ENCODE measurements around the gene ANKDD1B. TPM values are rescaled to one million over a fixed set of nuclear protein-coding genes. Genes with fewer than 3 reads are reported as not detected.

ANKDD1B gene
- total and polyA plus RNA-seq, 3 donors from 2014 or later = 1.2 to 8.1 (median 1.3) TPM

DNA sequence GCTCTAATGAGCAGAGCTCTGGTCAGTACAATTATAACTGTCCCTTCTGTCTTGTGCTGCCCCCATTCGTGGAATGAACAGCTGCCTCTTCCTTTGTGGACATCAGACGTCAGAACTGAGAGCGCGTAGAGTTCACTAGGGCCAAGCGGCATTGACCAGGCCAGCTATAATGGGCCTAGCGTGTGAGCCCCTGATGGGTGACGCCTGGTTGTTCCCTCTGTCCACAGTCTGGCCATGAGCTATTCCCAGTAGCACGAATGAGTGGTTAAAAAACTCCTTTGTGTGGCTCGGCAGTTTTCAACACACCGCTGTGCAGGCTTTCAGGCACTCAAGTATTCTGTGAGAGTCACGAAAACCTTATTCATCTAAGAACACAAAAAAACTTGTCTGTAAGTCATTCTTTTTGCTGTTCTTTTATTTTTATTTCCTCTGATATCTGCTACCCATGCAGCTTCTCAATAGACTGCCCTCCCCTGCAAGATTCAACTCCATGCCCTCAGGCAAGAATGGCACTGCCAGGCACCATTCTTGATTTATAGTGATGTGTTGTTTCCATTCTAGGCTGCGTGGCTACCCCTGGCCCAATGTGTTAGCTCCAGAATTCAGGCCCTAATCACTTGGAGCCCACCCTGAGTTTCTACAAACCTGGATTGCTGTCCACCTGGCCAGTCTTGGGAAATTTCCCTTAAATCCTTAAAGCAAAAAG lies 52.5 kb downstream of the ANKDD1B start:
- Histone ChIP-seq H3K27me3 (no peaks in the 10 kb centered on the region), H3K9me3 (no peaks in the 10 kb centered on the region), H3K36me3 (ENCODE audit: low read depth, missing control alignments) (no peaks in the 10 kb centered on the region), H3K4me1 (no peaks in the 10 kb centered on the region), H3K27ac (no peak overlapping the region), H3K4me3 (no peak overlapping the region)
- TF ChIP-seq, protein P1, sequence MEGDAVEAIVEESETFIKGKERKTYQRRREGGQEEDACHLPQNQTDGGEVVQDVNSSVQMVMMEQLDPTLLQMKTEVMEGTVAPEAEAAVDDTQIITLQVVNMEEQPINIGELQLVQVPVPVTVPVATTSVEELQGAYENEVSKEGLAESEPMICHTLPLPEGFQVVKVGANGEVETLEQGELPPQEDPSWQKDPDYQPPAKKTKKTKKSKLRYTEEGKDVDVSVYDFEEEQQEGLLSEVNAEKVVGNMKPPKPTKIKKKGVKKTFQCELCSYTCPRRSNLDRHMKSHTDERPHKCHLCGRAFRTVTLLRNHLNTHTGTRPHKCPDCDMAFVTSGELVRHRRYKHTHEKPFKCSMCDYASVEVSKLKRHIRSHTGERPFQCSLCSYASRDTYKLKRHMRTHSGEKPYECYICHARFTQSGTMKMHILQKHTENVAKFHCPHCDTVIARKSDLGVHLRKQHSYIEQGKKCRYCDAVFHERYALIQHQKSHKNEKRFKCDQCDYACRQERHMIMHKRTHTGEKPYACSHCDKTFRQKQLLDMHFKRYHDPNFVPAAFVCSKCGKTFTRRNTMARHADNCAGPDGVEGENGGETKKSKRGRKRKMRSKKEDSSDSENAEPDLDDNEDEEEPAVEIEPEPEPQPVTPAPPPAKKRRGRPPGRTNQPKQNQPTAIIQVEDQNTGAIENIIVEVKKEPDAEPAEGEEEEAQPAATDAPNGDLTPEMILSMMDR (IDR thresholded peaks at IDR 0.05) = no peak
- TF ChIP-seq POLR2A (IDR thresholded peaks at IDR 0.05) = no peak
- WGBS, 2 donors = 54 to 71% methylated on average over 10 to 12 of the region's 12 CpGs
- intact Hi-C loops (cut with DNase I; ENCODE audit: low total_unique reads) = no loop called here
- DNase-seq = no peak

DNA sequence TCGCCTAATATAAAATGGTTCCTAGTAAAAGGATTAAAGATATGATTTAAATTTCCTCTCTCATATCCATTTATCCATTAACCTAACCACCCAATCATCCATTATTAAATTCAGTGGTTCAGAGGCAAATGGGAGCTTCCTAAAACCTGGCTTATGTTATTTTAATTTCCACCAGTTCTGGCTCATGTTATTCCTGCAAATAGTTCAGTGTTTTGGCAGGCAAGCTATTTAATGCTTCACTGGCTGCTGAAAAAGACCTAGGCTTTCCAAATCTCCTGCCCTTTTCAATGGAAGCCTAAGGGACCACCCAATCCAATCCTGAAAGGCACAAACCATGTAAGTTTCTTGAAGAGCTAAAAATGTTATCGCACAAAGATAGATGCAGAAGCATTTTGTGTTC lies 53.7 kb downstream of the ANKDD1B start:
- no peak overlapping the region for H3K27ac ChIP-seq
- 81 to 85% methylated on average over 2 of the region's 2 CpGs for WGBS, 2 donors
- intact Hi-C loops (cut with DNase I; ENCODE audit: low total_unique reads) = no loop called here
- no peaks in the 10 kb centered on the region for H3K36me3 ChIP-seq (ENCODE audit: low read depth, missing control alignments)
- H3K4me1 ChIP-seq = no peaks in the 10 kb centered on the region
- H3K27me3 ChIP-seq = no peaks in the 10 kb centered on the region
- no peak for TF ChIP-seq POLR2A (IDR thresholded peaks at IDR 0.05)
- TF ChIP-seq, protein P1 (IDR thresholded peaks at IDR 0.05) = no peak
- H3K9me3 ChIP-seq = no peaks in the 10 kb centered on the region
- no peak overlapping the region for H3K4me3 ChIP-seq
- no peak for DNase-seq

DNA sequence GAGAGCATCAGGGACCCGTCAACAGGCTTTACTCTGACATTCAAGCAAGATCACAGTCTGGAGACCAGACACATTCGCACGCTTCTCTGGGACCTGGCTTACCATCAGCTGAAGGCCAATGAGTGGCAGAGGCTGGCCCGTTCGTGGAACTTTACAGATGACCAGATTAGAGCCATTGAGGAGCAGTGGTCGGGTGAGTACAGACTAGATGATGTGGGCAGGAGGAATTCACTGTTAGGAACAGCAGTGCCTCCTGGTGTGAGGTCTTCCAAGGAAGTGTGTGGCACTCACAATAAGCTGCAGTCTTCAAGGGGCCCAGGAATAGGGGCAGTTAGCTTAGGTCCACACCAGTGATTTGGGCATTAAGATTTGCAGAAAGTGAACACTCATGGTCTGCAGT lies 55.5 kb downstream of the ANKDD1B start:
- no peak overlapping the region for H3K4me3 ChIP-seq
- TF ChIP-seq, protein P1 (IDR thresholded peaks at IDR 0.05) = no peak
- TF ChIP-seq POLR2A (IDR thresholded peaks at IDR 0.05) = no peak
- no peaks in the 10 kb centered on the region for H3K4me1 ChIP-seq
- no peaks in the 10 kb centered on the region for H3K36me3 ChIP-seq (ENCODE audit: low read depth, missing control alignments)
- 88 to 89% methylated on average over 6 of the region's 6 CpGs for WGBS, 2 donors
- no peaks in the 10 kb centered on the region for H3K9me3 ChIP-seq
- no peaks in the 10 kb centered on the region for H3K27me3 ChIP-seq
- intact Hi-C loops (cut with DNase I; ENCODE audit: low total_unique reads) = no loop called here
- H3K27ac ChIP-seq = no peak overlapping the region
- no peak for DNase-seq

DNA sequence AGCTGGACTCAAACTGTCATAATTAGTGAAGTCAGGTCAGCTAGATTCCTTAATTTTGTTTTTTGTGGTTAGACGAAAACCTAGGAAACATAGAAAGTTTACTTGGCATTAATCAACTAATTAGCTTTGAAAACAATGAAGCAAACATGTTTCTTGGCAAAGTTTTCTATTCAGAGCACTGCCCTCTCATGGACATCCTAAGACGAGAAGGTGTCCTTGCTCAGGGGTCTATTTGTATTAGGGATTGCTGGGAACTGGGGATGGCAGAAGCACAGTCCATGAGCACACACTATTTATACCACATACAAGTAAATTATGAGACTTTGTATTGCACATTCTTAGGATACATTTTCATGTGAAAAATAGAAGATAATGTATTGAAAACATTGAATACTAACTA lies 56.3 kb downstream of the ANKDD1B start:
- H3K4me1 ChIP-seq = no peaks in the 10 kb centered on the region
- H3K4me3 ChIP-seq = no peak overlapping the region
- TF ChIP-seq, protein P1 (IDR thresholded peaks at IDR 0.05) = no peak
- no peak for TF ChIP-seq POLR2A (IDR thresholded peaks at IDR 0.05)
- no peak overlapping the region for H3K27ac ChIP-seq
- 54 to 67% methylated on average over 2 of the region's 2 CpGs for WGBS, 2 donors
- H3K27me3 ChIP-seq = no peaks in the 10 kb centered on the region
- intact Hi-C loops (cut with DNase I; ENCODE audit: low total_unique reads) = no loop called here
- no peaks in the 10 kb centered on the region for H3K9me3 ChIP-seq
- DNase-seq = no peak
- no peaks in the 10 kb centered on the region for H3K36me3 ChIP-seq (ENCODE audit: low read depth, missing control alignments)

DNA sequence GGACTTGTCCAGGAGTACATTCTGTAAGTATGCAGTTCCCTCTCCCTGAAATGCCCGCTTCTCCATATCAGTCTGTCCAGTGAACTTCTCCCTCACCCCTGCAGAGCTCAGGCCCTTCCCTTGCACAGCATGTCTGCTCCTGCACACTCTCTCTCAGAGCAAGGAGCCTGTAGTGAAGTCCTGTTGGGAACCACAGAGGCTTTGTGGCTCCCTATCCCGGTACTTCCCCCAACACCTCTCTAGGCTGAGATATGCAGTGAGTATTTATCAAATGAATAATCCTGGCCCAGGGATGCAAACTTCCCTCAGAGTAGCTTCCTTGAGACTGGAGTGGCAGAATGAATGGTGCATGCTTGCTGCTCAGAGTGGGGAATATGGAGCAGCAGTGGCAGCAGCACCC lies 57.2 kb downstream of the ANKDD1B start:
- no peaks in the 10 kb centered on the region for H3K27me3 ChIP-seq
- H3K4me3 ChIP-seq = no peak overlapping the region
- no peaks in the 10 kb centered on the region for H3K36me3 ChIP-seq (ENCODE audit: low read depth, missing control alignments)
- H3K4me1 ChIP-seq = no peaks in the 10 kb centered on the region
- no peak for DNase-seq
- no peaks in the 10 kb centered on the region for H3K9me3 ChIP-seq
- no peak overlapping the region for H3K27ac ChIP-seq
- intact Hi-C loops (cut with DNase I; ENCODE audit: low total_unique reads) = no loop called here
- WGBS, 2 donors = 75 to 92% methylated on average over 2 of the region's 2 CpGs
- no peak for TF ChIP-seq POLR2A (IDR thresholded peaks at IDR 0.05)
- TF ChIP-seq, protein P1 (IDR thresholded peaks at IDR 0.05) = no peak

All from testis (tissue), 3 donors.